ENCODE data around the gene RIMS3.

Gene RIMS3

DNA sequence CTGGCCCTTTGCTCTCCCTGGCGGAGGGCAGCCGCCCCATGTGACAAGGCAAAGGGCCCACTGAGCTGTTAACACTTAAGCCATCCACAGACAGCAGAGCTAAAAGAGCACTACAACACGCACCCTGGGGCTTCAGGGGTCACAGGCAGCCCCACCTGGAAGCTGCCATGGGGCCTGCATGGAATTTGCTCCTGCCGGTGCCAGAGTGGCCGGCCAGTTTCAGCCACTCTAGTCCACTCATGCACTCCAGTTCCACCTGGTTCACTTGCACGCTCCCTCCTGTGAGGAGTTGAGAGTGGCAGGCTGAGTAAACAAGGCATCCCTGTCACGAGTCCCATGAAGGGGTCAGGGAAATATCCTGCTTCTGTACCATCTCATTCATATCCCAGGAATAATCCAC, 55.3 kb downstream of the RIMS3 start:
- H3K4me1 ChIP-seq (ENCODE audit: insufficient read depth, low read length, poor library complexity, severe bottlenecking): no peaks in the 10 kb centered on the region
- no peak overlapping the region for H2AFZ ChIP-seq (ENCODE audit: low read length)
- no peak overlapping the region for H3K4me3 ChIP-seq (ENCODE audit: low read length, poor library complexity, severe bottlenecking)
- H3K27me3 ChIP-seq (ENCODE audit: insufficient read depth, low read length, poor library complexity, severe bottlenecking): no peaks in the 10 kb centered on the region
- H3K9ac ChIP-seq (ENCODE audit: low read depth, low read length, poor library complexity, severe bottlenecking): no peak overlapping the region
- no peaks in the 10 kb centered on the region for H3F3A ChIP-seq (ENCODE audit: low read depth)
- no peaks in the 10 kb centered on the region; the same call in 1 of the 2 replicates for H3K9me3 ChIP-seq (ENCODE audit: insufficient read depth, low read depth, low read length)
- H3K36me3 ChIP-seq (ENCODE audit: insufficient read depth, low read length): no peaks in the 10 kb centered on the region
- H3K79me2 ChIP-seq (ENCODE audit: insufficient read depth, low read length): no peaks in the 10 kb centered on the region
- no peak overlapping the region for H3K4me2 ChIP-seq (ENCODE audit: low read depth, low read length, poor library complexity, severe bottlenecking)
- TF ChIP-seq EZH2phosphoT487 (IDR thresholded peaks at IDR 0.05; ENCODE audit: borderline replicate concordance): no peak
- TF ChIP-seq, protein P1, sequence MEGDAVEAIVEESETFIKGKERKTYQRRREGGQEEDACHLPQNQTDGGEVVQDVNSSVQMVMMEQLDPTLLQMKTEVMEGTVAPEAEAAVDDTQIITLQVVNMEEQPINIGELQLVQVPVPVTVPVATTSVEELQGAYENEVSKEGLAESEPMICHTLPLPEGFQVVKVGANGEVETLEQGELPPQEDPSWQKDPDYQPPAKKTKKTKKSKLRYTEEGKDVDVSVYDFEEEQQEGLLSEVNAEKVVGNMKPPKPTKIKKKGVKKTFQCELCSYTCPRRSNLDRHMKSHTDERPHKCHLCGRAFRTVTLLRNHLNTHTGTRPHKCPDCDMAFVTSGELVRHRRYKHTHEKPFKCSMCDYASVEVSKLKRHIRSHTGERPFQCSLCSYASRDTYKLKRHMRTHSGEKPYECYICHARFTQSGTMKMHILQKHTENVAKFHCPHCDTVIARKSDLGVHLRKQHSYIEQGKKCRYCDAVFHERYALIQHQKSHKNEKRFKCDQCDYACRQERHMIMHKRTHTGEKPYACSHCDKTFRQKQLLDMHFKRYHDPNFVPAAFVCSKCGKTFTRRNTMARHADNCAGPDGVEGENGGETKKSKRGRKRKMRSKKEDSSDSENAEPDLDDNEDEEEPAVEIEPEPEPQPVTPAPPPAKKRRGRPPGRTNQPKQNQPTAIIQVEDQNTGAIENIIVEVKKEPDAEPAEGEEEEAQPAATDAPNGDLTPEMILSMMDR (conservative IDR thresholded peaks at IDR 0.05; ENCODE audit: low read length): no peak
- no peaks in the 10 kb centered on the region for H3K9me2 ChIP-seq (replicated peaks; ENCODE audit: low read depth, low read length)
- no peaks in the 10 kb centered on the region for H4K20me1 ChIP-seq (ENCODE audit: insufficient read depth, low read length, poor library complexity, severe bottlenecking)

DNA sequence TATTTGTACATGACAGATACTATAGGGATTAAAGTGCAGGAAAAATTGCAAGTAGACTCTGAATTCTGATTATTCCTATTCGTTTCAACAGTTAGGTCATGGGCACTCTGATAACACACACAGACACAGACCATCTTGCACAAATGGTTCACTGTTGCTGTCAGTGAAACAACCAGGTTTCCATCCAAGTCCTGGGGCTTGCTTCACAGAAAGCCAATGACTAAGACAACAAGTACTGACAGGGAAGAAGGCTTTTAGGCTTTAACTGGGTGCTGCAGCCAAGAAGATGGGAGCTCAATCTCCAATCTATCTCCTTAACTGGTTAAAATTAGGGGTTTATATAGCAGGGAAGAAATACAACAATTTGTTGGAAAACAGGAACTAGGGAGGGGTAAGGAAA, 57.6 kb downstream of the RIMS3 start:
- TF ChIP-seq, protein P1 (conservative IDR thresholded peaks at IDR 0.05; ENCODE audit: low read length): no peak
- TF ChIP-seq EZH2phosphoT487 (IDR thresholded peaks at IDR 0.05; ENCODE audit: borderline replicate concordance): no peak
- Histone ChIP-seq H3K79me2 (ENCODE audit: insufficient read depth, low read length) (no peaks in the 10 kb centered on the region), H2AFZ (ENCODE audit: low read length) (no peak overlapping the region), H3K9me3 (ENCODE audit: insufficient read depth, low read depth, low read length) (no peaks in the 10 kb centered on the region; the same call in 1 of the 2 replicates), H3F3A (ENCODE audit: low read depth) (no peaks in the 10 kb centered on the region), H3K4me3 (ENCODE audit: low read length, poor library complexity, severe bottlenecking) (no peak overlapping the region), H3K9me2 (replicated peaks; ENCODE audit: low read depth, low read length) (no peaks in the 10 kb centered on the region), H3K4me2 (ENCODE audit: low read depth, low read length, poor library complexity, severe bottlenecking) (no peak overlapping the region), H3K27me3 (ENCODE audit: insufficient read depth, low read length, poor library complexity, severe bottlenecking) (no peaks in the 10 kb centered on the region), H3K9ac (ENCODE audit: low read depth, low read length, poor library complexity, severe bottlenecking) (no peak overlapping the region), H4K20me1 (ENCODE audit: insufficient read depth, low read length, poor library complexity, severe bottlenecking) (no peaks in the 10 kb centered on the region), H3K4me1 (ENCODE audit: insufficient read depth, low read length, poor library complexity, severe bottlenecking) (no peaks in the 10 kb centered on the region), H3K36me3 (ENCODE audit: insufficient read depth, low read length) (no peaks in the 10 kb centered on the region)

DNA sequence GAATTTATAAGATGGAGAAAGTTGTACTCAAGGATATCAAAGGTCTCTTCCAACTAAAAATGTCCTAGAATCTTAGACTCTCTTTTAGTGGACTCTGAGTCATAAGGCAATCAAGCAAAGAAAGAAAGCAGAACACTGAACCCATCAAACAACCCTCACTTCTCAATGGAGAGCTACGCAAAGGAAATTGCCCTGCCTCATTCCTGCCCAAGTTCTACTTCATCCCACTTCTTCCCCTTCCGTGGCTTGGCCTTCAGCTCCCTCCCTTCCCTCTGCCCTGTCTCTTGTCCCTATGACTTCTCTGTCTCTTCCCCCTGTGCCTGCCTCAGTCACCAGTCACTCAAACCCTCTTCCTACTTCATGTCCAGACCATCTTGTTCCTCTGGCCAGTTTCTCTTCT, 58.5 kb downstream of the RIMS3 start:
- no peaks in the 10 kb centered on the region for H4K20me1 ChIP-seq (ENCODE audit: insufficient read depth, low read length, poor library complexity, severe bottlenecking)
- H3K36me3 ChIP-seq (ENCODE audit: insufficient read depth, low read length): no peaks in the 10 kb centered on the region
- H3K9me3 ChIP-seq (ENCODE audit: insufficient read depth, low read depth, low read length): no peaks in the 10 kb centered on the region; the same call in 1 of the 2 replicates
- no peaks in the 10 kb centered on the region for H3F3A ChIP-seq (ENCODE audit: low read depth)
- TF ChIP-seq, protein P1 (conservative IDR thresholded peaks at IDR 0.05; ENCODE audit: low read length): no peak
- no peak for TF ChIP-seq EZH2phosphoT487 (IDR thresholded peaks at IDR 0.05; ENCODE audit: borderline replicate concordance)
- no peaks in the 10 kb centered on the region for H3K79me2 ChIP-seq (ENCODE audit: insufficient read depth, low read length)
- no peak overlapping the region for H3K4me3 ChIP-seq (ENCODE audit: low read length, poor library complexity, severe bottlenecking)
- H3K4me2 ChIP-seq (ENCODE audit: low read depth, low read length, poor library complexity, severe bottlenecking): no peak overlapping the region
- H3K9ac ChIP-seq (ENCODE audit: low read depth, low read length, poor library complexity, severe bottlenecking): no peak overlapping the region
- no peak overlapping the region for H2AFZ ChIP-seq (ENCODE audit: low read length)
- no peaks in the 10 kb centered on the region for H3K9me2 ChIP-seq (replicated peaks; ENCODE audit: low read depth, low read length)
- no peaks in the 10 kb centered on the region for H3K4me1 ChIP-seq (ENCODE audit: insufficient read depth, low read length, poor library complexity, severe bottlenecking)
- no peaks in the 10 kb centered on the region for H3K27me3 ChIP-seq (ENCODE audit: insufficient read depth, low read length, poor library complexity, severe bottlenecking)
